ENCODE data around the gene ANKRD1.

Gene ANKRD1

DNA sequence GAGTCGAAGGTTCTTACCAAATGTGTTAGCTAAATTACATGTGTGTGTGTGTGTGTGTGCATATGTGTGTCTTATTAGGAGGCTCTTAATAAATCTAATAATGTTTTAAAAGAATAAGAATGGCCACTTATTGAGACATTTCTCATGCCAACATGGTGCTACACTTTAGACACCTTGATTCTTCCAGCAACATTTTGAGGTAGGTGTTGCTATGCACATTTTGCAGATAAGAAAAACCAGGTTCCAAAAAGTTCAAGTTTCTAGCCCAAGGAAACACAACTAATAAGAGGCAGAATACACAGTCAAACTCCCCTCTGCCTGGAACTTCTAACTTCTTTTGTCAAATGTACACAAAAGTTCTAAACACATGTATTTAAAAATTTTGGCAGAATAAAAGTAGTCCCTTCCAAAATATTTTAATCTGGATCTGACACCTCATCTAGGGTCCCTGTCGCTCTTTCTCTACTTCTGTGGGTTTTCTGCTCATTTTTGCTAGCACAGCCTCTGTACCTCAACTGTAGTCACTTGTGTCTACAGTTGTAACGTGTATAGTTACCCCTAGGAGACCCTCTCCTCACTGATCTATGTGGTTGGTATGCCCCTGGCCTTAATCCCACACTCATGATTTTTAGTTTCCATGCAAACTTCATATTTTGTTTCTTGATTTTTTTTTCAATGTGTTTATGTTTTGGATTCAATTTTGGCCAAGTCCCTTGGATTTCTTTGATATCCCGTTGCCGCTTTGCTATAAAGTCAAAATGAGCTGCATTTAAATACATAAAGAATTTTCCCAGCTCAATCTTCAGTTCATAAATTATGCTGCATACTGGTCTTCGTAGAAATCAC, 4.3 kb downstream of the ANKRD1 start:
- no peak for TF ChIP-seq POLR2A (IDR thresholded peaks at IDR 0.05; ENCODE audit: extremely low read depth, insufficient read length)
- TF ChIP-seq, protein P1, sequence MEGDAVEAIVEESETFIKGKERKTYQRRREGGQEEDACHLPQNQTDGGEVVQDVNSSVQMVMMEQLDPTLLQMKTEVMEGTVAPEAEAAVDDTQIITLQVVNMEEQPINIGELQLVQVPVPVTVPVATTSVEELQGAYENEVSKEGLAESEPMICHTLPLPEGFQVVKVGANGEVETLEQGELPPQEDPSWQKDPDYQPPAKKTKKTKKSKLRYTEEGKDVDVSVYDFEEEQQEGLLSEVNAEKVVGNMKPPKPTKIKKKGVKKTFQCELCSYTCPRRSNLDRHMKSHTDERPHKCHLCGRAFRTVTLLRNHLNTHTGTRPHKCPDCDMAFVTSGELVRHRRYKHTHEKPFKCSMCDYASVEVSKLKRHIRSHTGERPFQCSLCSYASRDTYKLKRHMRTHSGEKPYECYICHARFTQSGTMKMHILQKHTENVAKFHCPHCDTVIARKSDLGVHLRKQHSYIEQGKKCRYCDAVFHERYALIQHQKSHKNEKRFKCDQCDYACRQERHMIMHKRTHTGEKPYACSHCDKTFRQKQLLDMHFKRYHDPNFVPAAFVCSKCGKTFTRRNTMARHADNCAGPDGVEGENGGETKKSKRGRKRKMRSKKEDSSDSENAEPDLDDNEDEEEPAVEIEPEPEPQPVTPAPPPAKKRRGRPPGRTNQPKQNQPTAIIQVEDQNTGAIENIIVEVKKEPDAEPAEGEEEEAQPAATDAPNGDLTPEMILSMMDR (IDR thresholded peaks at IDR 0.05; ENCODE audit: low read depth, low read length) = no peak
- no peak overlapping the region for H3K4me3 ChIP-seq (ENCODE audit: low read depth, low read length)
- no peak for DNase-seq (ENCODE audit: low read depth)

DNA sequence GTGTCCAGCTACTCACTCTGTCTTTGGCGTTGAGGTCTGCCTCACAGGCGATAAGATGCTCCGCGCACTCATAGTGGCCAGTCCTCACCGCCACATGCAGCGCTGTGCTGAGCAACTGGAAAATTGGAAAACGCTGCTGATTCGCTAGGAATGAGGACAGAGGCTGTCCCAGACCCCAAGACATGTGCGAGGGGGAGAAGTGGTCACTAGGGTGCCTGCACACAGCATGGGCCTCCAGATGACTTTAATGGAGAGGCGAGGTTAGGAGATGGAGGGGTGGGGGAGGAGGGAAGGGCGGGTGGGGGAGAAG, 5.2 kb downstream of the ANKRD1 start:
- no peak for TF ChIP-seq POLR2A (IDR thresholded peaks at IDR 0.05; ENCODE audit: extremely low read depth, insufficient read length)
- TF ChIP-seq MYC (IDR thresholded peaks at IDR 0.05; ENCODE audit: low read depth, low read length) = no peak
- TF ChIP-seq, protein P2, sequence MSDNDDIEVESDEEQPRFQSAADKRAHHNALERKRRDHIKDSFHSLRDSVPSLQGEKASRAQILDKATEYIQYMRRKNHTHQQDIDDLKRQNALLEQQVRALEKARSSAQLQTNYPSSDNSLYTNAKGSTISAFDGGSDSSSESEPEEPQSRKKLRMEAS (IDR thresholded peaks at IDR 0.05; ENCODE audit: low read depth, low read length) = no peak
- TF ChIP-seq, protein P1 (IDR thresholded peaks at IDR 0.05; ENCODE audit: low read depth, low read length) = no peak
- H3K4me3 ChIP-seq (ENCODE audit: low read depth, low read length) = no peak overlapping the region

DNA sequence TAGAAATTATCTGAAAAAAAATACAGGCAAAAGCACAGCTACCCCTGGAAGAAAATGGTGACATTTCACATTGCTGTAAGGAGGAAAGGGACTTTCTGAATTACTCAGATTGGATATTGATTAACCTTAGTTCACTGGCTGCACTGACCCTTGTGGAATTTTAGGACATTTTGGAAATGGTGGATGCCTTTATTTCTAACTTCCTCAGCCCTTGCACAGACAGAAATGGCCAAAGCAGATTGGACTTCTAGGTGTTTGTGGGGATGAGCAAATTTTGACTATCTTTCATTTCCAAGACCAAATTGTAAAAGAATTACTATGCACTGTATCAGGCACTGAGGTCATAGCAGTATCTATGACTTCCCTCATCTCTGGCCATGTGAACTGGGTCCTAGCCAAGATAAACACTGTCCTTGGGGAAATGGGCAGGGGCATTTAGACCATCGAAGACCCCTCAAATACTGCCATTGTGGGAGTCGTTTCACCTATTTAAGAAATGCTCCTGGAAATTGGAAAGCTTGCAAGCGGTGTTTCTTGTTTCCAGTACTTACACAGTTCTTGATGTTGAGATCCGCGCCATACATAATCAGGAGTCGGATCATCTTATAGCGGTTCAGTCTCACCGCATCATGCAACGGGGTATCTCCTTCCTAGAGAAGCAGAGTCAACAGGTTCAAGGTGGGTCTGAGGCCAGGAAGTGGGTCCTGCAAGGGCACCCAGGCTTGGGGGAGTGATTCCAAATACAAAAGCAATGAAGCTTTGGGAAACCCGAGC, 5.7 kb downstream of the ANKRD1 start:
- H3K4me3 ChIP-seq (ENCODE audit: low read depth, low read length) = no peak overlapping the region
- DNase-seq (ENCODE audit: low read depth) = no peak
- TF ChIP-seq POLR2A (IDR thresholded peaks at IDR 0.05; ENCODE audit: extremely low read depth, insufficient read length) (no peak), MYC (IDR thresholded peaks at IDR 0.05; ENCODE audit: low read depth, low read length) (no peak)
- TF ChIP-seq, protein P1 (IDR thresholded peaks at IDR 0.05; ENCODE audit: low read depth, low read length) = no peak
- TF ChIP-seq, protein P2 (IDR thresholded peaks at IDR 0.05; ENCODE audit: low read depth, low read length) = no peak

More for the DNA sequence above, 5.2 kb downstream of the ANKRD1 start:
- DNase-seq (ENCODE audit: low read depth) = no peak

DNA sequence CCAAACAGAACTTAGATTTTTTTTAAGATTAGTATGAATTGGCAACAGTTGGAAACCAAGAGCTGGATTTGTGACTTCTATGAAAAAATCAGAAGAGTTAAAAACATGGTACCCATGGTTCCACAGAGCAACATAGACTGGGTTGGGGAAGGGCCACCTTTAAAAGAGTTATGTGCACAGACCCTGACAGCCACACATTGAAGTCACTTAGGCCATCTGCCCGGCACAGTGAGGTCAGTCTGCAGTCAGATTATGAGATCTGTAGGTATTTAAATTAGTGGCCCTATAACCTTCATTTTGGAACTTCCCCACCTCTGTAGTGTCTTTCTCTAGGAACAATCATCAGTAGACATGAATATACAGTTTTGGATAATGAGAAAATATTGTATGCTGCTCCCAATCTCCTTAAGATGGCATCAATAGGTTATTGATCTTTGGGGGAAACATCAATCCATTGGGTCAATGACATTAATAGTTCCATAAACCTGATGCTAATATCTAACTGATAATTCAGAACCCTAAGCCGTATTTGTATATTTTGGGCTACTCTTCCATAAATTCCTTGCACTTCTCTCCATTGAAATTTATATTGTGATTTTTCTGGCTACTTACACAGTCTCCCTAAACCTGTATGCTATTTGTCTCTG, 7.0 kb downstream of the ANKRD1 start:
- DNase-seq (ENCODE audit: low read depth) = no peak
- no peak overlapping the region for H3K4me3 ChIP-seq (ENCODE audit: low read depth, low read length)
- TF ChIP-seq POLR2A (IDR thresholded peaks at IDR 0.05; ENCODE audit: extremely low read depth, insufficient read length) (no peak), MYC (IDR thresholded peaks at IDR 0.05; ENCODE audit: low read depth, low read length) (no peak)
- TF ChIP-seq, protein P1 (IDR thresholded peaks at IDR 0.05; ENCODE audit: low read depth, low read length) = no peak
- TF ChIP-seq, protein P2 (IDR thresholded peaks at IDR 0.05; ENCODE audit: low read depth, low read length) = no peak

DNA sequence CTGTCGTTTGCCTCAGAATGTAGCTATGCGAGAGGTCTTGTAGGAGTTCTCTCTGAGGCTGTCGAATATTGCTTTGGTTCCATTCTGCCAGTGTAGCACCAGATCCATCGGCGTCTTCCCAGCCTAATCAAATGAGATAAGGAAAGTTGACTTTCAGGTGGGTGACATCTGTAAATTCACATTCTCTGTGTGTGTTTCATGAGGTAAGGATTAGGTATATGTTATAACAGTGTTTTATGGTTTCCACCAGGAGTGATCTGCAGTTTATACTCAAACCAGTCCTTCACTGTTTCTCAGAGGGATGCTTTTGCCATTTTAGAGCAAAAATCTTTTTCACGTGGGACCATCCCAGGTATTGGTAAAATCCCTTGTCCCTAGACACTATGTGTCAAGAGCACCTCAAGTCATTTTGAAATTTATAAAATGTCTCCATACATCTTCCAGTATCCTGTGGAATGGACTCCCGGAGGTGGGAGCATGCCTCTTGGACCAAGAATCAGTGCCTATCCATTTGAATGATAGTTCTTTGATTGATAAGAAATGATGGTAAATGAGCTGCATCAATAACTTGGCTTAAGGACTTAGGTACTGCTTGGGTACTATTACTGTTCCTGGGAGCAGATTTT, 7.9 kb downstream of the ANKRD1 start:
- TF ChIP-seq POLR2A (IDR thresholded peaks at IDR 0.05; ENCODE audit: extremely low read depth, insufficient read length) (no peak), MYC (IDR thresholded peaks at IDR 0.05; ENCODE audit: low read depth, low read length) (no peak)
- TF ChIP-seq, protein P2 (IDR thresholded peaks at IDR 0.05; ENCODE audit: low read depth, low read length) = no peak
- TF ChIP-seq, protein P1 (IDR thresholded peaks at IDR 0.05; ENCODE audit: low read depth, low read length) = no peak
- no peak for DNase-seq (ENCODE audit: low read depth)
- H3K4me3 ChIP-seq (ENCODE audit: low read depth, low read length) = no peak overlapping the region
